NCI-H510A treated with DMSO at 0.1 percent for 48 hours (cell line): ENCODE measurements around the gene SMIM21.

ENCODE experiments used
- DNase-seq: peaks from one replicate; lab custom pipeline; 2025; lab: John Stamatoyannopoulos, UW

SMIM21 gene

GRCh38 chr18:75376004-75376403 lies 51.5 kb downstream of the SMIM21 start:
- peak; percentile 47 for DNase-seq

DNA sequence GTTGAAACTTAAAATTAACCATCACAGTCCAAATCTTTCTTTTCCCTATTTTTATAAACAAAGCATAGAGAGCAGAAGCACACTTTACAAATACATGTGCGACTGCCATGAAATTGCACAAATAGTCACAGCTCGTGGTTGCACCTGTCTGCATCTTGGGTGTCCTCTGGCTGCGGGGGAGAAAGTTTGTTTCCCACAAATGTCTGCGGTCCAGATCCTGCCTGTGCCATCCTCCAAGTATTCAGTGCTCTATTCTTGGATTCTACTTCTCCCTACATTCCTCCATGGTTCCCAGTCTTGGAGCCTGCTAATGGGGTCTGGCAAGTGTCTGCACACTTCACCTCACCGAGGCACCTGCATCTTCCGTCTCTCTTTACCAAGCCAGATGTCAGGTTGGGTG lies 52.2 kb downstream of the SMIM21 start:
- no peak for DNase-seq

DNA sequence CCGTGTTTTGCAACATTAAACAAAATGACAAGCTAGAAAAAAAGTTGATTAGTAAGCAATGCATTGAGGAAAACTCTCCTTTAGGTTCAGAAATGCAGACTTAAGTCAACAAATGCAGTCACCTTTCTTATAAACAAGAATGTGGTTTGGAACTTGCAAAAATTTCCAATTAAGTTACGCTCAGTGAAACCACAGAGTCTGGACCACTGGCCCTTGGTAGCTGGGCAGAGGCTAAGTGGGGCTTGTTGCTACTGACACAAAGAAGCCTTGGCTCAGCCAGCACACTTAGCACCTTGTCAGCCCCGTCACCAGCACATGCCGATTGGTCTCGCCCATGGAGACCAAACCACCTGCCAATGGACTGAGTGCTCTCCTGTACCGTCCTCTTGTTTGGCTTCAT lies 53.0 kb downstream of the SMIM21 start:
- DNase-seq, result no peak

- no peak for DNase-seq
Measured at GRCh38 chr18:75369026-75369721, 58.3 kb downstream of the SMIM21 start.

DNA sequence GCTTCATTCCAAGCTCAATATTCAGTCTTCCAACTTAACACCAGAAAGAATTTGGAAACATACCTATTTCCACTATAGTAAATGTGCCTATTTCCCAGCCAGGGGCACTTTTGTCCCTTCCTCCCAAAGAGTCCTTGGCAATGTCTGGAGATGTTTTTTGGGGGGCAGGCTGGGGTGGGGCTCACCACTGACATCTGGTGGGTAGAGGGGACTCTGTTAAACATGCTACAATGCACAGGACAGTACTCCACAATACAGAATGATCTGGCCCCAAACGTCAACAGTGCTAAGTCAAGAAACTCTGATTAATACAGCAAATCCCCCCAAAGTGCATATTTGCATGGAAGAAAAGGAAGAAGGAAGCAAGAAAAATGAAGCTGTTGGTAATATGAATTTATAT lies 61.7 kb downstream of the SMIM21 start:
- no peak for DNase-seq

- DNase-seq, result no peak
Measured at GRCh38 chr18:75365254-75365629, 62.3 kb downstream of the SMIM21 start.

GRCh38 chr18:75364512-75365253 lies 62.8 kb downstream of the SMIM21 start:
- peak; percentile 94 for DNase-seq

DNA sequence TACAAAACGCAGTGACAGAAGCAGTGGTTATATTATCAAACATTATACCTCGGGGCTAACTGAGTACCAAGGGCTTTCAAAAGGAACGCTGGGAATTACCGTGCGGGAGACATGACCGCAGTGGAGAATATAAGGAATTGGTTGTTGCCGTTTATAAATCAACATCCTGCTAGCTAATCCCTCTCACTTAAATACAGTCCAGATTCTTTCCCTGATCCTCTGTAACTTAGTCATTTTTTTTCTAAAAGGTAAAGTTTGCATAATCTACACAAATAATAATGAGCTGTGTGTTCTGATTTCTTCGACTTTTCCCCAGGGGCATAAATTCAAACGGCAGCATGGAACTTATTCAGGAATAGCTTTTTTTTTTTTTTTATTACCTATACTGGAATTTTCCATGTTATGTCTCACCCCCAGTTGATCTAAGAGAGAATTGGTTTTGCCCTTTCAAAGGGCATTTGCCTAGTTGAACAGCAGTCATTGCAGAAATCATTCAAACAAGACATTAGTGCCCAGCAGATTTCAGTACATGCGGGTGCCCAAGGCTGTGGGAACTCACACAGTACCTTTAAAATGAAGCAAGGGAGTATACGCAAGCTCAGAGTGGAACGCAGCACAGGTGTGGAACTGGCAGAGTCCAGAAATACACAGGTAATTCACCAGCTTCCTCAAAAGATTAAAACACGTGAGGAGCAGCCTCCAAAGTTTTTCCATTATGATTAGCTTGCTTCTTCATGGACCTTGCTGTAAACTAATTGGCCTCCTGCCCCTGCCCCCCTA lies 63.9 kb downstream of the SMIM21 start:
- no peak for DNase-seq

- DNase-seq, result peak; percentile 33
Measured at GRCh38 chr18:75362435-75362834, 65.1 kb downstream of the SMIM21 start.

GRCh38 chr18:75360941-75361340 lies 66.6 kb downstream of the SMIM21 start:
- DNase-seq, result no peak

GRCh38 chr18:75360215-75360614 lies 67.3 kb downstream of the SMIM21 start:
- no peak for DNase-seq
